ENCODE measurements around the gene FAM76A. TPM values are rescaled to one million over a fixed set of nuclear protein-coding genes. Genes with fewer than 3 reads are reported as not detected.

FAM76A gene
- total RNA-seq, 1 donor from 2014 or later = 13.5 TPM

DNA sequence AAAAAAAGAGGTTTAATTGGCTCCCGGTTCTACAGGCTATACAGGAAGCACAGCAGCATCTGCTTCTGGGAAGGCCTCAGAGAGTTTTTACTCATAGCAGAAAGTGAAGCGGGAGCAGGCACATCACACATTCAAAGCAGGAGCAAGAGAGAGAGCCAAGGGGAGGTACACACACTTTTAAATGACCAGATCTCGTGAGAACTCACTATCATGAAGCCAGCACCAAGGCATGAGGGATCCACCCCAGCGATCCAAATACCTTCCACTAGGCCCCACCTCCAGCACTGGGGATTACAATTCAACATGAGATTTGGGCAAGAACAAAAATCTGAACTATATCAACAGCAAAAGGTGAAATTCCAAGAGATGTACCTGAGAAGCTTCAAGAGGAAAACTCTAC, 20.8 kb upstream of the FAM76A start:
- no peak overlapping the region for H3K4me3 ChIP-seq (ENCODE audit: low read depth, low read length)
- TF ChIP-seq, protein P1, sequence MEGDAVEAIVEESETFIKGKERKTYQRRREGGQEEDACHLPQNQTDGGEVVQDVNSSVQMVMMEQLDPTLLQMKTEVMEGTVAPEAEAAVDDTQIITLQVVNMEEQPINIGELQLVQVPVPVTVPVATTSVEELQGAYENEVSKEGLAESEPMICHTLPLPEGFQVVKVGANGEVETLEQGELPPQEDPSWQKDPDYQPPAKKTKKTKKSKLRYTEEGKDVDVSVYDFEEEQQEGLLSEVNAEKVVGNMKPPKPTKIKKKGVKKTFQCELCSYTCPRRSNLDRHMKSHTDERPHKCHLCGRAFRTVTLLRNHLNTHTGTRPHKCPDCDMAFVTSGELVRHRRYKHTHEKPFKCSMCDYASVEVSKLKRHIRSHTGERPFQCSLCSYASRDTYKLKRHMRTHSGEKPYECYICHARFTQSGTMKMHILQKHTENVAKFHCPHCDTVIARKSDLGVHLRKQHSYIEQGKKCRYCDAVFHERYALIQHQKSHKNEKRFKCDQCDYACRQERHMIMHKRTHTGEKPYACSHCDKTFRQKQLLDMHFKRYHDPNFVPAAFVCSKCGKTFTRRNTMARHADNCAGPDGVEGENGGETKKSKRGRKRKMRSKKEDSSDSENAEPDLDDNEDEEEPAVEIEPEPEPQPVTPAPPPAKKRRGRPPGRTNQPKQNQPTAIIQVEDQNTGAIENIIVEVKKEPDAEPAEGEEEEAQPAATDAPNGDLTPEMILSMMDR (IDR thresholded peaks at IDR 0.05; ENCODE audit: insufficient read depth, low read length, poor library complexity, severe bottlenecking) = no peak
- H3K27me3 ChIP-seq (ENCODE audit: control insufficient read depth, insufficient read depth, low read length) = no peaks in the 10 kb centered on the region
- no peaks in the 10 kb centered on the region for H3K36me3 ChIP-seq (ENCODE audit: control insufficient read depth, insufficient read depth, low read length)
- no peak for DNase-seq (ENCODE audit: low read depth)

DNA sequence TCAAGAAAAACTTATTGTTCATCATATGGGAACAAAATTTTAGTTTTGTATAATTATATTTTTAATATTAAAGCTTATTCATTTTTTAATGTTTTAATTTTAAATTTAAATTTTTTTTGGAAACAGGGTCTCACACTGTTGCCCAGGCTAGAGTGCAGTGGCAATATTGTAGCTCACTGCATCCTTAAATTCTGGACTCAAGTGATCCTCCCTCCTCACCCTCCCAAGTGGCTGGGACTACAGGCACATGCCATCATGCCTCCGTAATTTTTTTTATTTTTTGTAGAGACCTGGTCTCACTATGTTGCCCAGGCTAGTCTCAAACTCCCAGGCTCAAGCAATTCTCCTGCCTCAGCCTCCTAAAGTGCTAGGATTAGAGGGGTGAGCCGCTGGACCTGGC, 20.2 kb upstream of the FAM76A start:
- Histone ChIP-seq H3K36me3 (ENCODE audit: control insufficient read depth, insufficient read depth, low read length) (no peaks in the 10 kb centered on the region), H3K27me3 (ENCODE audit: control insufficient read depth, insufficient read depth, low read length) (no peaks in the 10 kb centered on the region), H3K4me3 (ENCODE audit: low read depth, low read length) (no peak overlapping the region)
- no peak for DNase-seq (ENCODE audit: low read depth)
- TF ChIP-seq, protein P1 (IDR thresholded peaks at IDR 0.05; ENCODE audit: insufficient read depth, low read length, poor library complexity, severe bottlenecking) = no peak

DNA sequence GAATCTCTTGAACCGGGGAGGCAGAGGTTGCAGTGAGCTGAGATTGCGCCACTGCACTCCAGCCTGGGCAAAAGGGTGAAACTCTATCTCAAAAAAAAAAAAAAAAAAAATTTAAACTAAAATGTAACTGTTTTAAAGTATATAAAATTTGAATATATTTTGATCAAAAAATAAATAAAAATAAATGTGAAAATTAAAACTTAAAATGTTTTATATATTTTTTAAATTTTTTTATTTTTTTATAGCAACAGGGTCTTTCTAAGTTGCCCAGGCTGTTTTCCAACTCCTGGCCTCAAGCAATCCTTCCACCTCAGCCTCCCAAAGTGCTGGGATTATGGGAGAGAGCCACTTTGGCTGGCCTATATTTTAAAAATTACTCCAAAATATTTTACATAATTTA, 15.2 kb upstream of the FAM76A start:
- H3K36me3 ChIP-seq (ENCODE audit: control insufficient read depth, insufficient read depth, low read length) = no peaks in the 10 kb centered on the region
- no peaks in the 10 kb centered on the region for H3K27me3 ChIP-seq (ENCODE audit: control insufficient read depth, insufficient read depth, low read length)
- H3K4me3 ChIP-seq (ENCODE audit: low read depth, low read length) = no peak overlapping the region
- DNase-seq (ENCODE audit: low read depth) = no peak
- TF ChIP-seq, protein P1 (IDR thresholded peaks at IDR 0.05; ENCODE audit: insufficient read depth, low read length, poor library complexity, severe bottlenecking) = no peak

DNA sequence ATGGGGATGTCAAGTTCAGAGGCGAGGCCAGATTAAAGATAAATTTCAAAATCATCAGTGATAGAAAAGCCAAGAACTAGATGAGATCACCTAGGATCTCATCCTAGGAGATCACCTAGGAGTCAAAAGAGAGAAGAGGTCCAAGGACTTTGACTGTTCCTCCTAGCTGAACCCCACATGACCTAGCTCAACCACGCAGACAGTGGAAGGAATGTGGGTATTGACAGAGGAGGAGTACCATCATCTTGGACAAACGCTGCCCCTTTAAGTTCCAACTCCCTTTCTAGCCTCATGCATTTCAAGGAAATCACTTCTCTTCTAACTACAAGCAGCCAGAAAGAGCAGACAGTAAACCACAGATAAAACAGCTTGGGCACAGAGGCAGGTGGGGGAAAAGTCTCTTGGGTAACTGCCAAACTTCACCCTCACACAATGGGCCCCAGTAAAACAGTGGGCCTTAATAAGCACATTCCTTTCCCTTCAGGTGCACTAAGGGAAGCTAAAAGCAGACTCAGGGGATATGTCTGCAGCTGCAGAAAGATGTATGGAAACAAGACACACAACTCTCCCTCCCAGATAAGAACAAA, 12.5 kb upstream of the FAM76A start:
- H3K36me3 ChIP-seq (ENCODE audit: control insufficient read depth, insufficient read depth, low read length) = no peaks in the 10 kb centered on the region
- DNase-seq (ENCODE audit: low read depth) = no peak
- TF ChIP-seq, protein P1 (IDR thresholded peaks at IDR 0.05; ENCODE audit: insufficient read depth, low read length, poor library complexity, severe bottlenecking) = no peak
- H3K27me3 ChIP-seq (ENCODE audit: control insufficient read depth, insufficient read depth, low read length) = no peaks in the 10 kb centered on the region
- no peak overlapping the region for H3K4me3 ChIP-seq (ENCODE audit: low read depth, low read length)

DNA sequence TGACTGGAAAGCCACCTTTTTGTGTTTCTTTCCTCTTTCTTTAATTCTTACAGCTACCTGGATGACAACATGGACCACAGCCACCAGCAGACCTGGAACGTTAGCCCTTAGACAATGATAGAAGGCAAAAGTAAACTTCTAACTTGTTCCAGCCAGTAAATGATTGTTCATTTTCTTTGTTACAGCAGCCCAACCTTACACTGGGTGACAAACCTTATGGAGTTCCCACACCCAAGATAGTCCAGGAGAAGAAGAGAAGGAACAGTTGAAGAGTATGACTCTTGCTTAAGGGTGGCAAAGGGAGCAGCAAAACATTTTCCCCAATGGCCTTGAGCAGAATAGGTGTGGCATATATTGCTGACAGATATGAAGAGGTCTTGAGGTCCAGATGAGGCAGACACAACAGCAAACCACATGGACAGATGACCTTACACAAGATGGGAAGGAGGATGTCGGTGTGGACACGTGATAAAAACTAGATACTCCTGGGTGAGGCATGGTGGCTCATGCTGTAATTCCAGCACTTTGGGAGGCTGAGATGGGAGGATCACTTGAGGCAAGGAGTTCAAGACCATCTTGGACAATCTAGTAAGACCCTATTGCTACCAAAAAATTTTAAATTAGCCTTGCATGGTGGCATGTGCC, 11.8 kb upstream of the FAM76A start:
- TF ChIP-seq, protein P1 (IDR thresholded peaks at IDR 0.05; ENCODE audit: insufficient read depth, low read length, poor library complexity, severe bottlenecking) = no peak
- no peak for DNase-seq (ENCODE audit: low read depth)
- no peaks in the 10 kb centered on the region for H3K27me3 ChIP-seq (ENCODE audit: control insufficient read depth, insufficient read depth, low read length)

More for the DNA sequence above, 11.8 kb upstream of the FAM76A start:
- Histone ChIP-seq H3K36me3 (ENCODE audit: control insufficient read depth, insufficient read depth, low read length) (no peaks in the 10 kb centered on the region), H3K4me3 (ENCODE audit: low read depth, low read length) (no peak overlapping the region)

Data from kidney epithelial cell (primary cell).